HG03280 (cell line): ENCODE data around the gene MPC1.
"Not testable (repeated sequence)": the region's sequence is repeated elsewhere in the genome, so short reads cannot be mapped to it uniquely, and the experiment has no call there.

Source experiments
- ATAC-seq: cut with Tn5 transposase; IDR thresholded peaks from one replicate; pipeline ENCODE4 v1.9.1; 2021; ENCODE audit warnings: mild to moderate bottlenecking, moderate library complexity; ENCODE audit not compliant: unreplicated experiment

MPC1 gene

GRCh38 chr6:166382500-166382932, 224 bp downstream of the MPC1 start:
- no peak for ATAC-seq

- ATAC-seq: peak; percentile 54
Measured at GRCh38 chr6:166381733-166382499, 824 bp downstream of the MPC1 start.

GRCh38 chr6:166381381-166381732, 1.4 kb downstream of the MPC1 start:
- ATAC-seq: no peak

GRCh38 chr6:166379800-166380199, 2.9 kb downstream of the MPC1 start:
- no peak for ATAC-seq

GRCh38 chr6:166379103-166379586, 3.6 kb downstream of the MPC1 start:
- ATAC-seq: no peak

GRCh38 chr6:166377721-166378120, 5.0 kb downstream of the MPC1 start:
- no peak for ATAC-seq

- no peak for ATAC-seq
Measured at GRCh38 chr6:166375013-166375412, 7.7 kb downstream of the MPC1 start.

- ATAC-seq: no peak
Measured at GRCh38 chr6:166370489-166370888, 12.3 kb downstream of the MPC1 start.

GRCh38 chr6:166369782-166370181, 13.0 kb downstream of the MPC1 start:
- ATAC-seq: no peak

- no peak for ATAC-seq
Measured at GRCh38 chr6:166366921-166367320, 15.8 kb downstream of the MPC1 start.

- no peak for ATAC-seq
Measured at GRCh38 chr6:166365806-166366205, 16.9 kb downstream of the MPC1 start.

- ATAC-seq: no peak
Measured at GRCh38 chr6:166365221-166365620, 17.5 kb downstream of the MPC1 start.

GRCh38 chr6:166364456-166364855, 18.3 kb downstream of the MPC1 start:
- no peak for ATAC-seq

GRCh38 chr6:166362427-166362826, 20.3 kb downstream of the MPC1 start:
- ATAC-seq: not testable (repeated sequence)

GRCh38 chr6:166361077-166361429, 21.7 kb downstream of the MPC1 start:
- ATAC-seq: no peak

GRCh38 chr6:166360243-166361076, 22.3 kb downstream of the MPC1 start:
- no peak for ATAC-seq

- no peak for ATAC-seq
Measured at GRCh38 chr6:166355552-166355951, 27.2 kb downstream of the MPC1 start.

- ATAC-seq: no peak
Measured at GRCh38 chr6:166354965-166355364, 27.8 kb downstream of the MPC1 start.

- ATAC-seq: no peak
Measured at GRCh38 chr6:166354143-166354542, 28.6 kb downstream of the MPC1 start.

- no peak for ATAC-seq
Measured at GRCh38 chr6:166353507-166353906, 29.2 kb downstream of the MPC1 start.

- ATAC-seq: no peak
Measured at GRCh38 chr6:166352923-166353322, 29.8 kb downstream of the MPC1 start.

GRCh38 chr6:166351715-166352285, 30.9 kb downstream of the MPC1 start:
- ATAC-seq: peak; percentile 92
